Upper lobe of left lung (tissue), 6 donors: Measurements from ENCODE around the gene SH2D4B. TPM values are rescaled to one million over a fixed set of nuclear protein-coding genes. Genes with fewer than 3 reads are reported as not detected.

ENCODE experiments used
- ATAC-seq, 2 donors: fragments of 200-7000 bp; cut with Tn5 transposase; one replicate each; pipeline ENCODE4 v1.9.1; 2022; ENCODE audit warnings: mild to moderate bottlenecking in 2 of 2, moderate library complexity in 2 of 2; ENCODE audit not compliant: low FRiP score in 2 of 2
- DNase-seq, 2 donors: peaks; one replicate each; pipeline ENCODE4 v3.0.0-alpha.2; 2019 to 2020
- H3K27ac ChIP-seq, 4 donors: fragments of 200-600 bp; sonication (generic); one replicate each; pipeline ENCODE4 v1.5.1; 2016 to 2019
- H3K27me3 ChIP-seq, 4 donors: fragments of 200-600 bp; sonication (generic); one replicate each; pipeline ENCODE4 v1.5.1; 2017 to 2019
- H3K36me3 ChIP-seq, 4 donors: fragments of 200-600 bp; sonication (generic); one replicate each; pipeline ENCODE4 v1.5.1; 2016 to 2019
- H3K4me1 ChIP-seq, 4 donors: fragments of 200-600 bp; sonication (generic); one replicate each; pipeline ENCODE4 v1.5.1; 2018 to 2019
- H3K4me3 ChIP-seq, 4 donors: fragments of 200-600 bp; sonication (generic); one replicate each; pipeline ENCODE4 v1.5.1; 2017 to 2019; ENCODE audit warnings: mild to moderate bottlenecking in 2 of 4, moderate library complexity in 1 of 4
- H3K9me3 ChIP-seq, 4 donors: fragments of 200-600 bp; sonication (generic); one replicate each; pipeline ENCODE4 v1.5.1; 2018 to 2019
- EP300 ChIP-seq, 4 donors: sonication (generic); formaldehyde crosslinking; IDR thresholded peaks; one replicate each; pipeline ENCODE4 v1.5.1; 2017; ENCODE audit warnings: antibody characterized with exemption in 4 of 4, control low read depth in 2 of 4
- POLR2A ChIP-seq, 4 donors: fragments of 450-650 bp; IDR thresholded peaks; one replicate each; pipeline ENCODE4 v1.5.1; 2016 to 2017; ENCODE audit warnings: antibody characterized with exemption in 4 of 4, mild to moderate bottlenecking in 2 of 4
- POLR2AphosphoS5 ChIP-seq, 2 donors: sonication (generic); formaldehyde crosslinking; IDR thresholded peaks; one replicate each; pipeline ENCODE4 v1.5.1; 2017; ENCODE audit warnings: antibody characterized with exemption in 2 of 2
- WGBS, 2 donors: methylation state at CpG; one replicate each; pipeline ENCODE4 v1.1.5; 2017 to 2018; 5-methylcytosine and 5-hydroxymethylcytosine counted together
- total RNA-seq, 6 donors: library from RNA; depleted of rRNA in 4 of 6; stranded (reverse); fragments of >200 nt in 4 of 6; gene quantifications; one replicate each; pipeline versions ENCODE4 v1.1.0 to v1.2.1, GENCODE V29; 2016 to 2021
- TF ChIP-seq, protein P1 (sequence below), 6 experiments: fragments of 450-650 bp in 4 of 6; fragments of 200-600 bp in 2 of 6; sonication (generic) in 2 of 6; IDR thresholded peaks; one replicate each; pipeline ENCODE4 v1.5.1; 2016 to 2019; ENCODE audit warnings: antibody characterized with exemption in 6 of 6
- donor health status: DM: no; HTN: no; CAD: no; lungs with moderate emphysema.
- donor health status: DM: no; HTN: yes; CAD: no; lungs with severe emphysema.

Gene SH2D4B
- total RNA-seq, 6 donors from 2014 or later = 0.15 to 1.0 (median 0.55) TPM; not detected in 1

DNA sequence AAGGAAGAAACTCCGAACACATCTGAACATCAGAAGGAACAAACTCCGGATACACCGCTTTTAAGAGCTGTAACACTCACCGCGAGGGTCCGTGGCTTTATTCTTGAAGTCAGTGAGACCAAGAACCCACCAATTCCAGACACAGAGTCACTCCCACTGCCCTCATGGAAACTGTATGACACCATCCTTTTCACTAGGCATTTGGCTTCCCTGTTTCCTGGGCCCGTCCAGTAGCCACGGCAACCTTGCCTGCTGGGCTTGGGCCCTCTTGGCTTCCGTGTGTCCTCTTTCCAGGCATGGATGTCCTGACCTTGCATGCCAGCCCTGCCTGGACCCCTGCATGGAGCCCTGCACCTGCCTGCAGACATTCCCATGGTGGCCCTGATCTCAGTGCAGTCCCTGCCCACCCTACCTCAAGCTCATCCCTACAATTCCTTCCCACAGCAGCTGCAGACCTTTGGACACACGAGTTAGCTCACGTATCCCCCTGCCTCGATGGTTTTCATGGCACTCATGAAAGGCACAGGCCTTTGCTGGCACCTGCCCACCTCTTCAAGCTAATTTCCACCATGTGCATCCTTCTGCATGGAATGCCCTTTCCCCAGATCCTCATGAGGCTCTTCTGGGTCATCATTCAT lies 6.7 kb downstream of the SH2D4B start:
- no peaks in the 10 kb centered on the region for H3K9me3 ChIP-seq
- TF ChIP-seq EP300 (IDR thresholded peaks at IDR 0.05) = no peak
- TF ChIP-seq, protein P1, sequence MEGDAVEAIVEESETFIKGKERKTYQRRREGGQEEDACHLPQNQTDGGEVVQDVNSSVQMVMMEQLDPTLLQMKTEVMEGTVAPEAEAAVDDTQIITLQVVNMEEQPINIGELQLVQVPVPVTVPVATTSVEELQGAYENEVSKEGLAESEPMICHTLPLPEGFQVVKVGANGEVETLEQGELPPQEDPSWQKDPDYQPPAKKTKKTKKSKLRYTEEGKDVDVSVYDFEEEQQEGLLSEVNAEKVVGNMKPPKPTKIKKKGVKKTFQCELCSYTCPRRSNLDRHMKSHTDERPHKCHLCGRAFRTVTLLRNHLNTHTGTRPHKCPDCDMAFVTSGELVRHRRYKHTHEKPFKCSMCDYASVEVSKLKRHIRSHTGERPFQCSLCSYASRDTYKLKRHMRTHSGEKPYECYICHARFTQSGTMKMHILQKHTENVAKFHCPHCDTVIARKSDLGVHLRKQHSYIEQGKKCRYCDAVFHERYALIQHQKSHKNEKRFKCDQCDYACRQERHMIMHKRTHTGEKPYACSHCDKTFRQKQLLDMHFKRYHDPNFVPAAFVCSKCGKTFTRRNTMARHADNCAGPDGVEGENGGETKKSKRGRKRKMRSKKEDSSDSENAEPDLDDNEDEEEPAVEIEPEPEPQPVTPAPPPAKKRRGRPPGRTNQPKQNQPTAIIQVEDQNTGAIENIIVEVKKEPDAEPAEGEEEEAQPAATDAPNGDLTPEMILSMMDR (IDR thresholded peaks at IDR 0.05) = no peak
- no peak overlapping the region for H3K27ac ChIP-seq
- H3K4me1 ChIP-seq = peaks cover 13 to 31% (median 26%) of the 10 kb centered on the region in 4 donors
- H3K4me3 ChIP-seq = no peak overlapping the region
- WGBS, 2 donors = 88 to 90% methylated on average over 9 to 12 of the region's 12 CpGs
- no peaks in the 10 kb centered on the region for H3K27me3 ChIP-seq
- H3K36me3 ChIP-seq = no peaks in the 10 kb centered on the region
- no peak for ATAC-seq
- DNase-seq = no peak

DNA sequence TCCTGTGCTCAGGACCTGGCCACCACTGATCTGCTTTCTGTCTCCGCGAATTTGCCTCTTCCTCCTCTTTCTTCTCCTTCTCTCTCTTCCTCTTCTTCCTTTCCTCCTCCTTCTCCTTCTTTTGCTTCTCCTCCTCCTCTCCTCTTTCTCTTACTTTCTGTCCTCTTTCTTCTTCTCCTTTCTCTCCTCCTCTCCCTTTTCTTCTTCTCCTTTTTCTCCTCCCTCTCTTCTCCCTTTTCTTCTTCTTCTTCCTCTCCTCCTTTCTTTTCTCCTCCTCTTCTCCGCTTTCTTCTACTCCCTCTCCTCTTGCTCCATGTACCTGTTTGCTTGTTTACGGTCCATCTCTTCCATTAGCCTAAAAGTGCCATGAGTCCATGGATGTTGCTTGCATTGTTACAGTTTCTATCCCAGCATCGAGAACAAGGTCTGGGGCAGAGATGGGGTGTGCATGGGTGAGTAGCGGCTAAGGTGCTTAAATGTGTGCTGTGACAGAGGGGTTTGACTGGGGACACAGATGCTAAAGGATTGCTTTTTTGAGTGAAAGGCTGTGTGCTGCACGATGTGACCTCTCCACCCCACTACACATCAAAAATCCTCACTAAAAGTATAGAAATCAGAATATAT lies 7.7 kb downstream of the SH2D4B start:
- no peaks in the 10 kb centered on the region for H3K27me3 ChIP-seq
- WGBS, 2 donors = 91 to 93% methylated on average over 7 of the region's 7 CpGs
- no peak overlapping the region for H3K4me3 ChIP-seq
- DNase-seq (no peak), ATAC-seq (no peak)
- TF ChIP-seq, protein P1 (IDR thresholded peaks at IDR 0.05) = no peak
- no peak for TF ChIP-seq POLR2AphosphoS5 (IDR thresholded peaks at IDR 0.05)
- no peak for TF ChIP-seq EP300 (IDR thresholded peaks at IDR 0.05)
- no peak for TF ChIP-seq POLR2A (IDR thresholded peaks at IDR 0.05)
- no peaks in the 10 kb centered on the region for H3K36me3 ChIP-seq
- peaks cover 10 to 28% (median 24%) of the 10 kb centered on the region in 4 donors for H3K4me1 ChIP-seq
- no peak overlapping the region for H3K27ac ChIP-seq
- no peaks in the 10 kb centered on the region for H3K9me3 ChIP-seq

DNA sequence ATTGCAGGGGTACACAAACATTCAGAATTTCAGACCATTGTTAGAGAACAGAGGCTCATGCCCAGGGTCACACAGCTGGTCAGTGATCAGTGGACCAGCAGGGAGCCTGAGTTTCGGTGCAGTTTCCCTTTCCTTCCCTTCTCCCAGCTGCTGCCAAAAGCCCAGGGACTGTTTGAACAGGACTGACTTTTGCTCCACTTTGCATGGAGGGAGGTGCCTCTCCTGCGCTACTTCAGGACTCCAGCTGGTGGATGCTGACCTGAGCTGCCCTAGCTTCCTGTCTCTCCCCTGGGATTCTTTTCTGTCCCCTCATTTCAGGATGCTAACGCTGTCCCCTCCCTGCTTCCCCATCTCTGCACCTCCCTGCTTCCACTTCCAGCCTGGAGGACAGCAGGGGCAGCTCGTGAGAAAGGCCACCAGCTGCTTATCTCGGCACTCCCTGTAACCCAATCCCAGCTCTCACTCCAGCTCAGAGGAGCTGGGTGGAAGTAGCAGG lies 14.5 kb downstream of the SH2D4B start:
- 14 to 30% methylated on average over 5 of the region's 5 CpGs for WGBS, 2 donors
- Histone ChIP-seq H3K9me3 (no peaks in the 10 kb centered on the region), H3K36me3 (no peaks in the 10 kb centered on the region), H3K27ac (no peak overlapping the region), H3K4me1 (peaks cover 0 to 8% (median 7%) of the 10 kb centered on the region in 4 donors), H3K27me3 (no peaks in the 10 kb centered on the region), H3K4me3 (no peak overlapping the region)
- TF ChIP-seq POLR2AphosphoS5 (IDR thresholded peaks at IDR 0.05) (no peak), POLR2A (IDR thresholded peaks at IDR 0.05) (no peak), EP300 (IDR thresholded peaks at IDR 0.05) (no peak)
- TF ChIP-seq, protein P1 (IDR thresholded peaks at IDR 0.05) = no peak
- DNase-seq = no peak
- peak; percentile 14 to 41 for ATAC-seq

DNA sequence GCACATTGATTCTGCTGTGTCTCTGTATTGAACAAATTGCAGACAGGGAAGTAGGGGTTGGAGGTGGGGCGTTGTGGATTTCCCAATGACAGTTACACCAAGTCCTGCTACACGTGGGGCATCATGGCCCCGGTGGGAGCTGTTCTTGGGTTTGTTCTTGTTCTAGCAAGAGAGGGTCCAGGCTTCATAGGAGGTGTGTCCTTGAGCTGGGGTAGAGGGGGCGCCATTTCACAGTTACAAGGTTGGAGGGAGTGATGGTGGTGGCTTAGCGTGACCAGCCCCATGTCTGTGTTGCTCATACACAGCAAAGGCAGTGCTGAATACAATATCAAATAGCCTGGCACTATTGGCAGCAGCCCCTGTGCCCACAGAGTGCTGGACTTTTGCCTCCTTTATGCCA lies 15.7 kb downstream of the SH2D4B start:
- H3K4me1 ChIP-seq = peaks cover 0 to 8% (median 1%) of the 10 kb centered on the region in 4 donors
- ATAC-seq = peak in 1 of 2 donors; percentile 15
- TF ChIP-seq EP300 (IDR thresholded peaks at IDR 0.05) = no peak
- TF ChIP-seq, protein P1 (IDR thresholded peaks at IDR 0.05) = no peak
- no peak for TF ChIP-seq POLR2A (IDR thresholded peaks at IDR 0.05)
- no peak for TF ChIP-seq POLR2AphosphoS5 (IDR thresholded peaks at IDR 0.05)
- no peak overlapping the region for H3K27ac ChIP-seq
- no peak overlapping the region for H3K4me3 ChIP-seq
- no peaks in the 10 kb centered on the region for H3K36me3 ChIP-seq
- DNase-seq = no peak
- H3K9me3 ChIP-seq = no peaks in the 10 kb centered on the region
- H3K27me3 ChIP-seq = no peaks in the 10 kb centered on the region
- WGBS, 2 donors = 86 to 88% methylated on average over 5 of the region's 5 CpGs
